OCI-M2 (cell line): ENCODE data around the gene CCN2.
"Not testable (repeated sequence)": the region's sequence is repeated elsewhere in the genome, so short reads cannot be mapped to it uniquely, and the experiment has no call there.

Experiments
- DNase-seq: peaks from one replicate; lab custom pipeline; 2025; ENCODE audit not compliant: unreplicated experiment; lab: John Stamatoyannopoulos, UW

Gene CCN2

DNA sequence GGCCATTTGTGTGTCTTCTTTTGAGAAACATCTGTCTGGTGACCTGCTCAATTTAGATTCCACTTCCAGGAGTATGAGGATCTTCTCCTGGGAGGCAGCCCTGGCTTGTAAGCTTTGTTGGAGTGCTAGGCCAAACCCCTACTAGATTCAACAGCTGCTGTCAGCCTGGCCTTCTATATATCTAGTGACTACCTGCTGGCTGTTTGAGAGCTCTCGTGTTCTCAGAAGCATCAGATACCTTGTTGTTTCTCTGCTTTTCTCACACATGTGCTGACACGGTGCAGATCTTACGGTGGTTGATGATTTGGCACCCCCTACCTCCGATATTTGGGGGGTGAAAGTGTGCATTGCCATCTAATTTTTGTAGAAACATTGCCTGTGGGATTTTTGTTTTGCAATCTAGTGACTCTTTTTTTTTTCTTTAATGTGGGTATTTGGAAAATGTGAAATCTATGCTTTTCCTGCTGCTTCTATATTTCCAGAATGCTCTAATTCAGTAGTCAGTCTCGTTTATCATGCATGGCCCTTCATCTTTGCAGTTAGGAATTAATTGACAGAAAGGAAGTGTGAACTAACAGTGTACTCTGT is 4.7 kb downstream of the CCN2 start:
- DNase-seq = no peak

DNA sequence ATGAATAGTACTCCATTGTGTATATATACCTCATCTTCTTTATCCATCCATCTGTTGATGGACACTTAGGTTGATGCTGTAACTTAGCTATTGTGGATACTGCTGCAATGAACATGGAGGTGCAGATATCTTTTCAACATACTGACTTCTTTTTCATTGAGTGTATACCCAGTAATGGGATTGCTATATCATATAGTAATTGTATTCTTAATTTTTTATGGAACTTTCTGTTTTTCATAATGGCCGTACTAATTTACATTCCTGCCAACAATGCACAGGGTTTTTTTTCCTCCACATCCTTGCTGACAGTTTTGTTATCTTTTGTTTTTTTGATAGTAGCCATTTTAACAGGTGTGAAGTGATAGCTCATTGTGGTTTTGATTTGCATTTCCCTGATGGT is 5.2 kb downstream of the CCN2 start:
- DNase-seq = no peak

DNA sequence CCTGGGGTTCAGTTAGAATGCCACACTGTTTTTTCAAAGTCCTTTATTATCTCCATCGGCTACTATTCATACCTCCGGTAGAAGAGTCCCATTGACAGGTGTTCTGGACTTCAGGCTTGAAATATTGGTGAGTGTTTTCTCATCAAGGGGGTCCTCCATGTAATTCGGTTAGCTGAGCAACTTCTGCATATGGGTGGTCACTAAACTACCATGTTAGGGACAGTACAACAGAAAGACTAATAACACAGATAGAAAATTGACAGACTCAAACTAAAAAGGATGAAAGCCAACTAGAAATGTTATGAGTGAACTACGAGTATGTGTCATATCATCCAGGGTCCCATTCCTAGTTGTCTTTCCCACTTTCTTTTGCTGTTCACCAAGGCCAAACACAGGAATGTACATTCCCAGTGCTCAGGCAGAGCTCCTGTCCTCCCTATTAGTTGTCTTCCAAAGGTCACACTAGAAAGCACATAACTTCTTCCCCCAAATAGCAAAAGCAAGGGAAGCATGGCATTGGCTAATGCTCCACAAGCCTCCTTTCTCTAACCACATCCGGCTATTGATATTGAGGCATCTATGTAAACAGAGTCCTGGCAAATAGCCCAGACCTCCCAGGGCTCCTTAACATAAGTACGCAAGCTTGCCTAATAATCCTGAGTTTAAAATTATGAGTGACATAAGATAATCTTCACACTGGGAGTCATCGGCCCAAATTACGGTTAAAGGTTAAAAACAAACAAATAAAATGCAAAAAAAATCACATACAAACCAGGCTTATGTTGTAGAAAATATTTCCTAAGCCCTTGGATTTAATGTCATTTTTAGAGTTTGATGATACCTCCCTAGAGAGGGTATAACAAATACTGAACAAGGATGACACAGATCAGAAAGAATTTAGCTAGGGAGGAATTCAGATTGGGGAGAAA is 13.2 kb downstream of the CCN2 start:
- no peak for DNase-seq

DNA sequence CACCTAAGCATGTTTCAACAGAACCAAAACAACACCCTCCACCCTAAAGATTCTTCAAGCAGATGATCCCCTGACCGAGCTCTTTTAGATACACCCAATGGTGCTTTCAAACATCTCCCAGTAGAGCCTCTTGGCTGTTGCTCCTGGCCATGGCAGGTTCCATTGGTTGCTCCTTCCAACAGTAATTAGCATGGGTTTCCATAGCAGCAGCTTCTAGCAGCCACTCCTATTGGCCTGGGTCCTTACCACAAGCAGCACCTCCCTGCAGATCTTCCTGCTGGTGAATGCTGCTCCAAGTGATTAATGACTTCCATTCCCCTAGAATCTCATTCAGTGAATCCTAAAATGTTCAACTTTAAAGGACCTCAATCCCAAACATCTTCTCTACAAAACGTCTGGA is 13.9 kb downstream of the CCN2 start:
- DNase-seq = no peak

DNA sequence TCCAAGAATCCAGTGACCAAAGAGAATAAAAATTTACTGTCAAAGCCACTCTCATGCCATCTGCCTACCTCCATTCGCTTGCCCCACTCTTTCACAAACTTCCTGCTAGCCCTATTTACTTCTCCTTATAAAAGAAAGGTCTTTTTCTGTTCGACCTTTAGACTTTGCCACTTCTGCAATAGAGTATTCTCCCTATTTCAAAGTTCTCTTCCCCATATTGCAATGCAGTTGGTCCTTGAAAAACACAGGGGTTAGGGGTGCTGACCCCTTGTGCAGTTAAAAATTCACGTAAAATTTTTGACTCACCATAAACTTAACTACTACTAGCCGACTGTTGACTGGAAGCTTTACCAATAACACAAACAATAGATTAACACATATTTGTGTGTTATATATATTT is 15.0 kb downstream of the CCN2 start:
- no peak for DNase-seq

DNA sequence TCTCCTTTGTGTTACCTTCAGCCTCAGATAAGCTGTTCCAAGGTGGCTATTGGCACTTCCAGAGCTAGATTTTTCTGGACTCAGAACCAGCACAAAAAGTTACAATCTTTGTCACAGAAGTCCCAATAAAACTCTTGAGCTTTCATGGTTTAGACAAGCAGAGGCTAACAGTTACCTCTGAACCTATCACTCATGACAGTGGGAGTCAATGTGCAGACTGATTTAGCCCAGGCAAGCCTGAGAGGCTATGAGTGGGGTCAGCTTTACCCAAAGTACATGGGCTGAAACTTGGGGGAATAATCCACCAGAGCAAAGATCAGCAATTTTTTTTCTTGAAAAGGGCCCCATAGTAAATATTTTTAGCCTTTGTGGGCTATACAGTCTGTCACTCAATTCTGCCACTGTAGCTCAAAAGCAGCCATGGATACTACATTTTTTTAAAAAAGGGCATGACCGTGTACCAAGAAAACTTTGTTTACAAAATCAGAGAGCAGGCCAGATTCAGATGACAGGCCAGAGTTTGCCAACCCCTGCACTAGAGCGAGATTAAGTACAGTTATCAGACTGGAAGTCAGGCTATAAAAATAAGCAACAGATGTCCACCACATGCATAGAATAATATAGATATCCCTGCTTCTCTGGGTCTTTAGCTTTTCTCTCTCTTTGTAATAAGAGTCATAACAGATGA is 20.0 kb downstream of the CCN2 start:
- no peak for DNase-seq

DNA sequence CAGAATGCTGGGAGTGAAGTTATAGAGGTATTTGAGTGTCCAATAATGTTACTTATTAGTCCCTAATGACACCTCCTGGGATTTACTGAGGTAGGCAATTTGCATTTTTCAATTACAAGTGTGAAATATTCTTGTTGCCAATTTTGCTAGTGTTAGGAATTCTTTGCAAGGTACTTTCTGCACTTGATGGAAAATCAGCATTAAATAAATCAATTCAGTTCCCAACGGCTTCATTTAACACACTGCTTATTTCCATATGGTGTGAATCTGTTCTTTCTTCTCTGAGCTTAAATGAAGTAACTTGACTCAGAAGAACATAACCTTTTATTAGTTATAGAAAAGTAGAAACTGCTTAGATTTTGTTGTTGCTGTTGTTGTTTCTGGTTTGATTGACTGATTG is 21.2 kb downstream of the CCN2 start:
- no peak for DNase-seq

DNA sequence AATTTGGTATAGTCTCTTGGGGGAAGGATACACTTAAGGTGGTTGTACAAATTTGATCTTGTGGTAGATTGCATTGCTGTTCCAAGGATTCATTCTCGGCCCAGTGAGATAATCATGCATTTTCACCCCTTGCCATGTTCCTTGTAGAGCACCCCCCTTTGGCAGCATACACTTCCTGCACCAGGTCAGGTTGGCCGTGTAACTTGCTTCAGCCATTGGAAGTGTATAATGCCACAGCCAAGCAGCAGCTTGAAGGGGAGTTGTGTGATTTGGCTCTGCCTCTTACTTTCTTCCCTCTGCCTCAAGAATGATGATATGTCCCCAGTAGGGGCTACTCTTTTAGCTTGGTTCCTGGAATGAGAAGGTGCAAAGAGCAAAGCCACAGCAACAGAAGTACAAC is 21.9 kb downstream of the CCN2 start:
- no peak for DNase-seq

DNA sequence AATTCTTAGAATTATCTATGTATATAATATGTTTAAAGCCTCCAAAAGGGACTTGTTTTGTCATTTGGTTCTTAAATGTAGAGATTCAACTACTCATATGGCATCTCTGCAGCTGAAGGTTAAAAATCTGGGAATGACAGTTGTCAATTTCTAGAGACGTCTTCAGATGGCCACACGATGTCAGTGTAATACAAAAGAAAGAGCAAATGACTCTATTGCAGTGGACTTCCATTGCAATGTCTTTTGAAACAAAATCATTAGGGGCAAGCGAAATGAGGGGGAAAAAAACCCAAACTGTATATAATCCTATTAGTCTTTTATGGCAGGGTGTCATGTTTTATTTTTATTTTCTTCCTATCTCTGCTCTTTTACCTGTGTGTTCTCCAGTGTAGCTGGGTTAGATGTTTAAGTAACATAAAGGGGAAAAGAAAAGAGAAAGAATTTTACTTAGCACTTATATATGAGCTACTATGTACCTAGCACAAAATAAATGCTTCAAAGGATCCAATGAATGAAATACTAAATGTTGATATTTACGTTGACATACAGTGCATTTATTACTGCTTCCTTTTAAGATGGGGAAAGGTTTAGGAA is 26.2 kb downstream of the CCN2 start:
- DNase-seq = peak; percentile 22

DNA sequence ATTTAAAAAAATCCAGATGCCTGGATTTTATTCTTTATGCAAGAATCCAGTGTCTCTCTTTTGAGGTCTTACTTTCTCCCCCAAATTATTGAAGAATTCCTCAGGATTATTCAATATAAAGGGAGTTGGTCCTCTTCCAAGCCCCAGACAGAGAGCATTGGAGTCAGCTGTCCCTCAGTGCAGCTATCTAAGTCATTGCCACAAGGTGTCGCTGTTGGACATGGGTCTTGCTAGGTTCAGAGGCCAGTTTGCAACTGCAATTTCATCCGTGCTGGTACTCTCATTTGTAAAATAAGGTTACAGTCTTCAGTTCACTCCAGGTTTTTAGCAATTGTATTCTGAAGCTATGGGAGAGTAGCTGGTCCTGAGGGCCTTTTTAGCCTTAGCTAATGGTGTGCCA is 27.8 kb downstream of the CCN2 start:
- no peak for DNase-seq

DNA sequence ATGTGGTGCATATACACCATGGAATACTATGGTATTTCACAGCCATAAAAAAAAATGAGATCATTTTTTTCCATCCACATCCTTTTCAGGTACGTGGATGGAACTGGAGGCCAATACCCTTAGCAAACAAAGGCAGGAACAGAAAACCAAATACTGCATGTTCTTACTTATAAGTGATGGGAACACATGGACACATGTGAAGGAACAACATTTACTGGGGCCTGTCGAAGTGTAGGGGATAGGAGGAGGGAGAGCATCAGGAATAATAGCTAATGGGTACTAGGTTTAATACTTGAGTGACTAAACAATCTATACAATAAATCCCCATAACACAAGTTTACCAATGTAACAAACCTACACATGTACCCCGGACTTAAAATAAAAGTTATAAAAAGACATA is 30.5 kb downstream of the CCN2 start:
- no peak for DNase-seq

DNA sequence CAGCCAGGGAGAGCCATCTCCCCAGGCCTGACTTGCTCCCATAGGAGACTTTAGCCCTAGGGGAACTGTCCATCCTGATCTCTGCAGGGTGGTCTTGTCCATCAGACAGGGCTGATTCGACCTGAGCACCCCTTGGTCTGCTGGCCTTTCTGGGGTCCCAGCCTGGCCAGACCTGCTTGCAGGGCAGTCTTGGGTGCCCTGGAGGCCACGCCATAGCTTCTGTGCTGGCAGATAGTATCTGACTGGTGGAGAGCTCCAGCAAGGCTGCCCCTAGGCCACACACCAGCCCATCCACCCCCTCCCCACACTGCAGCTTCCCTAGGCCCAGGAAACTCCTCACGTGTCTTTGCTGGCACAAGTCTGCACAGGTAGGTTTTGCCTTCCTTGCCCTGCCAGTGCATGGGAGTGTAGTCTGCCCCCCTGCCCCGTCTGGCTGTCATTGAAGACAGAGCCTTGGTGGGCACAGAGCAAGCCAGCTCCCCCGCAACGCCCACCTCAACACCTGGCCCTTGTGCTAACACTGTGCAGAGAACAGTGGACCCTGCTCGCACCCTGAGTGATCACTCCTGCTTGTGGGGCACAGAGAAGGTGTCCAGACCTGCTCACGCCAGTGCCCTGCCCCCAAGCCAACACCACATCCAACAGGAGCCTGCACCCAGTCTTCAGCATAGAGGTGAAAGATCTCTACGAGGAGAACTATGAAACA is 32.4 kb downstream of the CCN2 start:
- no peak for DNase-seq

DNA sequence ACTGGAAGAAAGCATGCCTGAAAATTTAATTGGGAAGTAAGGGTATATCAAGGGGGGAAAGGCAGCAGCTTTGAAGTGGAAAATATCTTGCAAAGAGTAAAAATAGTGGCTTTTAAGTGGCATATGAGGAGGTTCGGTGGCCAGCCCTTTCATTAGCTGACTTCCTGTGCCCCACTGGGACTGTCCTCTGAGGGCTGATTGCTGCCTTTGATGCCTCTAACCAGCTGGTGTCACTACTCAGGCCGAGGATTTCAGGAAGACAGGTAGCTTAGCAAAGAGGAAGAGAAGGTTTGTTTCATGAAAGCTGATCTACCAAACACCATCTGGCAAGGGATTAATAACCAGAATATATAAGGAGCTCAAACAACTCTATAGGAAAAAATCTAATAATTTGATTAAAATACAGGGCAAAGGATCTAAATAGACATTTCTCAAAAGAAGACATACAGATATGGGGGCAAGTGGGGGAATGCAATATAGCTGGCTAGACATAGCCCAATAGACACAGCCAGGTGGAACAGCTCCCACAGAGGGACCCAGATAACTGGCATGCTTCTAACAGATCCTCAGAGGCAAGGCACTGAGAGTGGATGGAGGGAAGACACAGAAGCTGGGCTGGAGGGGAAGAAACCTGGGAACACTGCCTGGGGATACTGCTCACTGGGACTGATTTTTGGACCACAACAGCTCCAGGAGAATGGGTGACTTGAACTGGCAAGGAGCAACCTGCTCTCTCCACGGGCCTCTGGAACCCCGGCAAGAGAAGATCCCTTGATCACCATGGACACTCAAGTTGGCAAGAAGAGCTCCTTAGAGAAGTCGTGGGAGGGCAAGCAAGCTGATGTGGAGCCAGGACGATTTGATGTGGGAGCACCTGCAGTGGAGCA is 33.2 kb downstream of the CCN2 start:
- DNase-seq = no peak

DNA sequence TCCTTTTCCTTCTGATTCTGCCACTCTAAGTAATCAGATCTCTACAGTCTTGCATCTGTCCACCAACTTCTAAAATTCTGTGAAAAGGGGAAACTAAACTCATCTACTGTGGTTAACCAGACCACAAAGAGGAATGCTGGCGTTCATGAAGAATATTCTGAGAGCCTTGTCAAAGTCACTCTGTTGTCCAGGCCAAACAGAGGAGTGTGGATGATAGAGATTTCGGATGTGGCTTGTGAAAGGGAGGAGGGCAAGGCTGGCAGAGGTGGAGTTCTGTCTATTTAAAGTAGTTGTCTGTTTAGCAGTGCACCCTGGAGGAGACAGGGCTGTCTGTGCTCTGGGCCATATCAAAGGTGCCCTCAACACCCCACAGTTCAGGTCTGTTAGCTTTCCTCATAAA is 33.9 kb downstream of the CCN2 start:
- no peak for DNase-seq

DNA sequence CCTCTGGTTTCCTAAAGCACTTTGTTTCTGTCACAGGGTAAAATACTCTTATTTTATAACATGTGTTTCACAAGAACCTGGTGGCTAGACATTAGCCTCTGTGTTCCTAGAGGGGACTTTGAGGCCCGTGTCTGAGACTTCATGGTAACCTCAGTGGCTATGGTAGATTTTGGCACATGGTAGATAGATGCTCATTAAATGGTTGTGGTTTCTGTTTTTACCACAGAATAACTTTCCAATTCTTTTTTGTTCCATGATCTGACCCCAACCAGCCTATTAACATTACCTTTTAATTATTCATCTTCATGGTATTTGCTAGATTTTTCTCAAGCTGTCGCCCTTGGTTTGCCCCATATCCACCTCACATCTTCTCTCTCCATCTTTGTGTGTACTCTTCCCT is 34.3 kb downstream of the CCN2 start:
- no peak for DNase-seq

DNA sequence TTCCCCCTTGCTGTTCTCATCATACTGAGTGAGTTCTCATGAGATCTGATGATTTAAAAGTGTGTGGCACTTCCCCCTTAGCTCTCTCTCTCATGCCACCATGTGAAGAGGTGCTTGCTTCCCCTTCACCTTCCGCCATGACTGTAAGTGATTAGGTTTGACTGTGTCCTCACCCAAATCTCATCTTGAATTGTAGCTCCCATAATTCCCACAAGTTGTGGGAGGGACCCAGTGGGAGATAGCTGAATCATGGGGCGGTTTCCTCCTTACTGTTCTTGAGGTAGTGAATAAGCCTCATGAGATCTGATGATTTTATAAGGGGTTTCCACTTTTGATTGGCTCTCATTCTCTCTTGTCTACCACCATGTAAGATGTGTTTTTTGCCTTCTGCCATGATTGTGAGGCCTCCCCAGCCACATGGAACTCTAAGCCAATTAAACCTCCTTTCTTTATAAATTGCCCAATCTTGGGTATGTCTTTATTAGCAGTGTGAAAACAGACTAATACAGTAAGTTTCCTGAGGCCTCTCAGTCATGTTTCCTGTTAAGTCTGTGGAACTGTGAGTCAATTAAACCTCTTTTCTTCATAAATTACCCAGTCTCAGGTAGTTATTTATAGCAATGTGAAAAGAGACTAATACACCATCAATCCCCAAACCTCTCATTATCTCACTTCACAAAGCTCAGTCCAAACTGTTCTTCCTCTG is 34.9 kb downstream of the CCN2 start:
- DNase-seq = not testable (repeated sequence)

DNA sequence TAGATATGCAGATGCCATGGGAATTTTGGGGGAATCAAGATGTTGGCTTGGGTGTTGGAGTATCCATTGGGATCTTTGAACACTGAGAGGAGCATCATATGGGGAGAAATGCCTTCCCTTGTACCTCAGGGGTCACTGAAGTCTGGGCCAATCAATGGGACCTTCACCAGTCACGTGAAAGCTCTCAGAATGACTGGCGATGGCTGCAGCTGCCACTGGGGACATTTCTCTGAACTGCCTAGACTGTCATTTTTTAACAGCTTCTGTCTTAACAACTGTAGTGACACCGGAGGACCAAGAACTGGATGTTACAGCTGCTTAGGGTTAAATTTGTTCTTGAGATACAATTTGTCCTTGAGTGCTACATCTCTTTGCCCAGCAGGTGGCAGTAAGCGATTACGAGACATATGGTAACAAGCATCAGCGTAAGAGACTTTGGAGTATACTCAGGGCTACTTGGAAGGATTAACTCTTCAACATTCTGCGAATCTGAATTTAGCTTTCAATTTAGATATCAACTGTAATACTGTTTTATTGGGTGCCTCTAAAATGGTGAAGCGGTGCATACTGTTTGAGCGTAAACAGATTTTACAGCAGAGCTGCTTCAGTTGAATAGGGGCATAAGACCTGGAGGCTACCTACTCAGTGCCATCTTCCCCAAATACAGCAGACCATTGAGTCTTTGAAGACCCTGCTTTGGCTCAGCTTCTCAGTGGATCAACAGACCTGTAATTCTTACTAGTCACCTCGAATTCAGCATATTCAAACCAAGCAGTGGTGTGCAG is 36.0 kb downstream of the CCN2 start:
- no peak for DNase-seq

DNA sequence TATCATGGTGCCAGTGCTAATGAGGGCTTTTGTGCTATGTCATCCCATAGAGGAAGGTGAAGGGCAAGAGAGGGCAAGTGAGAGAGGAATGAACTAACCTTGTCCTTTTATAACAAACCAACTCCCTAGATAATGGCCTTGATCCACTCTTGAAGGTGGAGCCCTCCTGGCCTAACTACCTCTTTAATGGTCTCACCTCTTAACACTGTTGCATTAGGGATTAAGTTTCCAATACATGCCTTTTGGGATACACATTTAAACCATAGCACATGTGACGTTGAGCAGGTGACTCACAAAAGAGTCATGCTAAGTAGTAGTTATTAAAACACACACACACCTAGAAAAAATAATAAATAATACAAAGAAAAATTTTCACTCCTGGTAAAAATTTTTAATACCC is 36.9 kb downstream of the CCN2 start:
- DNase-seq = no peak

DNA sequence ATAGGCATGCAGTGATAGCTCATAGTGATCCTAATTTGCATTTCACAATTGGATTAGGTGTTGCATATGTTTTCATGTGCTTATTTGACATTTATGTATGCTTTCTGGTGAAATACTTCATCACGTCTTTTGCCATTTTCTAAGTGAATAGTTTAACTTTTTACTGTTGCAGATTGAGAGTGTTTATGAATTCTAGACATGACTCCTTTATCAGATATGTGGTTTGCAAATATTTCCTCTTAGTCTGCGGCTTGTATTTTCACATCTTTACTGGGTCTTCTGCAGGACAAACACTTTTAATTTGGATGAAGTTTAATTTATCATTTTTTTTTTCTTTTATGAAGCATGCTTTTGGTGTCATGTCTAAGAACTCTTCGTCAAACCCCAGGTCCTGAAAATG is 39.2 kb downstream of the CCN2 start:
- DNase-seq = no peak
